Stimulated activated memory B cell treated with anti-CD40 and anti-IgM and Interleukin-4, amounts not matched to agents 10 μg/mL and 1 μg/mL and 100 μg/mL, for 72 hours (primary cell): Measurements from ENCODE around the gene MOSMO.
"Not testable (repeated sequence)": the region's sequence is repeated elsewhere in the genome, so short reads cannot be mapped to it uniquely, and the experiment has no call there.

Experiments used
- ATAC-seq: fragments of 150-1000 bp; cut with Tn5 transposase; 2 replicates; pipeline ENCODE4 v1.10.0; 2021
- H3K27ac Mint-ChIP-seq: one replicate; pipeline ENCODE4 v1.8.0; 2022; ENCODE audit warnings: mild to moderate bottlenecking, mixed read lengths
- H3K27me3 Mint-ChIP-seq: one replicate; pipeline ENCODE4 v1.8.0; 2022; ENCODE audit warnings: mixed read lengths
- H3K36me3 Mint-ChIP-seq: one replicate; pipeline ENCODE4 v1.8.0; 2022; ENCODE audit warnings: mixed read lengths
- H3K4me1 Mint-ChIP-seq: one replicate; pipeline ENCODE4 v1.8.0; 2022; ENCODE audit warnings: mixed read lengths
- H3K4me3 Mint-ChIP-seq: one replicate; pipeline ENCODE4 v1.8.0; 2022; ENCODE audit warnings: mild to moderate bottlenecking, moderate library complexity, mixed read lengths
- H3K9me3 Mint-ChIP-seq: one replicate; pipeline ENCODE4 v1.8.0; 2022; ENCODE audit warnings: mixed read lengths

Gene MOSMO

GRCh38 chr16:22122239-22122638 is 114.3 kb downstream of the MOSMO start:
- no peak overlapping the region for H3K27ac Mint-ChIP-seq
- peaks cover 5% of the 10 kb centered on the region for H3K9me3 Mint-ChIP-seq
- H3K4me1 Mint-ChIP-seq = peaks cover 21% of the 10 kb centered on the region
- ATAC-seq = no peak
- H3K4me3 Mint-ChIP-seq = no peak overlapping the region
- H3K27me3 Mint-ChIP-seq = no peaks in the 10 kb centered on the region
- H3K36me3 Mint-ChIP-seq = no peaks in the 10 kb centered on the region

DNA sequence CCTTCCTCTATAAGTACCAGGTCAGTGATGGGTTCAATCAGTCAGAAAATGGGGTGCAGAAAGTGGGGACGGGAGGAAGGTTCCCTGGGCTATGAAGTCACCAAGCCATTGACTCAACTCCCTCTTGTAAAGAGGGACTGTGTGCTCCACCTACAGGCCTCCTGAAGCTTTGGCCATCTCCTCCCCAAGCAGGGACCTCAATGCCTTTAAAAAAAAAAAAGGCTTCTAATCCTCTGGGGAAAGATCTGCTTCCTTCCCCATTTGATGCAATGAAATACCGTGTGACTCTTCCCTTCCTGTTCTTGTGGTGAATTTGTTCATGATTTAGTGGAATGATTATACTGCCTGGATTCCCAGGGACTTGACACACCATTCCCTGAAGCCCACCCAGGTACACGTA is 115.2 kb downstream of the MOSMO start:
- Mint-ChIP-seq H3K27me3 (peaks cover 7% of the 10 kb centered on the region), H3K4me3 (no peak overlapping the region), H3K4me1 (peaks cover 21% of the 10 kb centered on the region), H3K9me3 (peaks cover 10% of the 10 kb centered on the region), H3K27ac (no peak overlapping the region), H3K36me3 (no peaks in the 10 kb centered on the region)
- peak; percentile 57 for ATAC-seq

DNA sequence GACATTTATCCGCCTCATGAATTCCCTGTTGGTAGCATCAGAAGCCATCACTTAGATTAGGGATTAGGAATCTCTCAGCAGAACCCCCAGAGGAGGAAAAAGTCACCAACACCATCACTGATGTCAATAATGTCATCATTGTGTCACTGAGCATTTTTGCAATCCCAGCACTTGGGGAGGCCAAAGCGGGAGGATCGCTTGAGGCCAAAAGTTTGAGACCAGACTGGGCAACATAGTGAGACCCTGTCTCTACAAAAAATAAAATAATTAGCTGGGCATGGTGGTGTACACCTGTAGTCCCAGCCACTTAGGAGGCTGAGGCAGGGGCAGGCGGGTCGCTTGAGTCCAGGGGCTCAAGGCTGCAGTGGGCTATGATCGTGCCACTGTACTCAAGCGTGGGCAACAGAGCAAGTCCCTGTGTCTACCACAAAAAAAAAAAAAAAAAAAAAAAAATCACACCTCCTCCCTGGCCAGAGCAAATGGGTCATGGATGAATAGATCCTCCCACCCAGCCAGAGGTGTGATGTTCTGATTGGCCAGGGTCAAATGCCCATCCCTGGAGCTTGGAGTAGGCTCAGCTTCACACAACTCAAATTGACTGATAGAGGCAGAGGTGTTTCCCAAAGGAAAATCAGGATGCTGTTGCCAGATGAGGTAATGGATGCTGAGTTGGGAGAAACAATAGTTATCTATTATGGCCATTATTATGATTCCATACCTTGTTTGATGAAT is 116.0 kb downstream of the MOSMO start:
- Mint-ChIP-seq H3K36me3 (no peaks in the 10 kb centered on the region), H3K27ac (no peak overlapping the region), H3K4me3 (no peak overlapping the region), H3K27me3 (peaks cover 15% of the 10 kb centered on the region), H3K9me3 (peaks cover 15% of the 10 kb centered on the region), H3K4me1 (peaks cover 21% of the 10 kb centered on the region)
- ATAC-seq = no peak

DNA sequence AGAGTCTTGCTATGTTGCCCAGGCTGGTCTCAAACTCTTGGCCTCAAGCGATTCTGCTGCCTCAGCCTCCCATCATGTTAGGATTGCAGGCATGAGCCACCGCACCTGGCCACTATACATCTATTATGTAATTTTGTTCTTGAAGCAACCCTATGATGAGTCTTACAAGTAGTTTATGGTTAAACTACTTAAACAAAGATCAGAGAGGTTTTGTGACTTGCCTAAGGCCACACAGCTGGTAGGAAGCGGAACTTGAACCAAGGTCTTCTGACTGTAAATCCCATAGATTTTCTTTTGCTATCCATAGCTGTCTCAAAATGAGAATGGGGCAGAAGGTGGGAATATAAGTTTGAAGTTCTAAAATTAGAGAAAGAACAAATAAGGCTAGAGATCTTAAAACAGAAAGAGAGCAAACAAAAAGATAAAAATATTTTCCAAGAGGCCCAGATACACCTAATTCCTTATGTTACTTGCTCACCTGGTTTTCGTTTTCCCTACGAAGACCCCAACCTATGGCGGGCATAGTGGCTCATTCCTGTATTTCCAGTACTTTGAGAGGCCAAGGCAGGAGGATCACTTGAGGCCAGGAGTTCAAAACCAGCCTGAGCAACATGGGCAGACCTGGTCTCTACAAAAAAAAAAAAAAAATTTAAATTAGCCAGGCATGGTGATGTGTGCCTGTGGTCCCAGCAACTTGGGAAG is 116.8 kb downstream of the MOSMO start:
- H3K27ac Mint-ChIP-seq = no peak overlapping the region
- H3K9me3 Mint-ChIP-seq = peaks cover 15% of the 10 kb centered on the region
- no peak for ATAC-seq
- H3K36me3 Mint-ChIP-seq = no peaks in the 10 kb centered on the region
- peaks cover 19% of the 10 kb centered on the region for H3K27me3 Mint-ChIP-seq
- H3K4me3 Mint-ChIP-seq = no peak overlapping the region
- peaks cover 21% of the 10 kb centered on the region for H3K4me1 Mint-ChIP-seq

- peaks cover 21% of the 10 kb centered on the region for H3K4me1 Mint-ChIP-seq
- no peaks in the 10 kb centered on the region for H3K36me3 Mint-ChIP-seq
- no peak for ATAC-seq
- no peak overlapping the region for H3K4me3 Mint-ChIP-seq
- H3K27me3 Mint-ChIP-seq = peaks cover 19% of the 10 kb centered on the region
- no peak overlapping the region for H3K27ac Mint-ChIP-seq
- H3K9me3 Mint-ChIP-seq = peaks cover 15% of the 10 kb centered on the region
Measured at GRCh38 chr16:22126037-22126558, 118.2 kb downstream of the MOSMO start.

GRCh38 chr16:22128537-22128936 is 120.6 kb downstream of the MOSMO start:
- not testable (repeated sequence) for H3K36me3 Mint-ChIP-seq, ATAC-seq, H3K27ac Mint-ChIP-seq, H3K4me3 Mint-ChIP-seq, H3K4me1 Mint-ChIP-seq, H3K9me3 Mint-ChIP-seq
- peaks cover 19% of the 10 kb centered on the region for H3K27me3 Mint-ChIP-seq

- no peaks in the 10 kb centered on the region for H3K4me1 Mint-ChIP-seq
- H3K27me3 Mint-ChIP-seq = peaks cover 19% of the 10 kb centered on the region
Measured at GRCh38 chr16:22130528-22130927, 122.6 kb downstream of the MOSMO start.

DNA sequence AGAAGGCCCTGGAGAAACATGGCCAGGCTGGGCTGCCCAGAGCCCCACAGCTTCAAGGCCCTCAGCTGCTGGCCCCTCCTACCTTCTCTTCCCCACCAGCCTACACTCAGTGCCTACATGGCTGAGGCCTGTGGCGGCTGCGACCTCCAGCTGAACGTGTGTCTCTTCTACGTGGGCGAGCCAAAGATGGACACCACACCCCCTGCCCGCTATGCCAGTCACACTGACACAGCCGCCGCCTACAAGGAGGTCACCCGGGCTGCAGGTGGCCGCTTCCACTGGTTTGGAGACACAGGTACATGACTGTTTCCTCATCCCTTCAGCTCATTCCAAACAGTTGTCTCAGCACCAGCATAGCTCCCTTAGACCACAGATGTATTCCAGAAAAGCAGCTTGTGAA is 124.9 kb downstream of the MOSMO start:
- Mint-ChIP-seq H3K4me1 (no peaks in the 10 kb centered on the region), H3K4me3 (no peak overlapping the region), H3K36me3 (no peaks in the 10 kb centered on the region), H3K27ac (no peak overlapping the region), H3K27me3 (peaks cover 25% of the 10 kb centered on the region), H3K9me3 (peaks cover 8% of the 10 kb centered on the region)
- no peak for ATAC-seq

More at GRCh38 chr16:22130528-22130927, 122.6 kb downstream of the MOSMO start:
- ATAC-seq = no peak
- Mint-ChIP-seq H3K36me3 (no peaks in the 10 kb centered on the region), H3K4me3 (no peak overlapping the region), H3K9me3 (peaks cover 10% of the 10 kb centered on the region), H3K27ac (no peak overlapping the region)
